K562 (cell line): ENCODE data around the gene MAP3K7CL.

Source experiments
- CHD2 ChIP-seq: IDR thresholded peaks from 2 replicates; pipeline ENCODE4 v1.6.1; 2011; ENCODE audit warnings: low read depth, low read length
- EZH2 ChIP-seq: IDR thresholded peaks from 2 replicates; pipeline ENCODE4 v1.6.1; 2012; ENCODE audit warnings: low read depth, mild to moderate bottlenecking, inconsistent platforms, low read length, borderline replicate concordance
- FOXA1 ChIP-seq: fragments of 450-650 bp; IDR thresholded peaks from 2 replicates; pipeline ENCODE4 v1.6.1; 2016; ENCODE audit warnings: mild to moderate bottlenecking, borderline replicate concordance
- MYNN ChIP-seq, 2 experiments: sonication (generic); formaldehyde crosslinking in 1 of 2; IDR thresholded peaks; 2 replicates each; pipeline versions ENCODE4 v1.5.0 to v1.6.1; 2016 to 2020; ENCODE audit warnings: antibody characterized with exemption in 1 of 2, missing genetic modification reagents in 1 of 2
- POLR2A ChIP-seq: fragments of 450-650 bp; conservative IDR thresholded peaks from 2 replicates; pipeline ENCODE4 v1.6.1; 2016
- SMARCA4 ChIP-seq: fragments of 450-650 bp; IDR thresholded peaks from 2 replicates; pipeline ENCODE4 v1.6.1; 2016
- TAF1 ChIP-seq: IDR thresholded peaks from 2 replicates; pipeline ENCODE4 v1.6.1; 2011; ENCODE audit warnings: mild to moderate bottlenecking, low read length, moderate library complexity; ENCODE audit not compliant: insufficient read depth, control insufficient read depth, severe bottlenecking; ENCODE audit errors: extremely low read depth
- TCF7L2 ChIP-seq: fragments of 150-350 bp; IDR thresholded peaks from 2 replicates; pipeline ENCODE4 v1.6.1; 2016; ENCODE audit warnings: low read depth, mild to moderate bottlenecking, low read length, moderate library complexity
- ZBTB11 ChIP-seq, 3 experiments: fragments of 200-800 bp in 1 of 3; fragments of 250-450 bp in 1 of 3; fragments of 450-650 bp in 1 of 3; sonication (Bioruptor Pico) in 1 of 3; sonication (Bioruptor generic) in 1 of 3; formaldehyde crosslinking in 1 of 3; IDR thresholded peaks; 2 replicates each; pipeline versions ENCODE4 v1.6.1 to v1.8.0; 2016 to 2022; ENCODE audit warnings: mild to moderate bottlenecking in 2 of 3, missing genetic modification characterization in 2 of 3, missing compliant biosample characterization in 1 of 3, moderate library complexity in 1 of 3
- ZNF263 ChIP-seq: sonication (generic); formaldehyde crosslinking; IDR thresholded peaks from 2 replicates; pipeline ENCODE4 v1.8.0; 2022; ENCODE audit warnings: mild to moderate bottlenecking, missing genetic modification reagents, borderline replicate concordance
- ZZZ3 ChIP-seq: fragments of 450-650 bp; IDR thresholded peaks from 2 replicates; pipeline ENCODE4 v1.6.1; 2016; ENCODE audit warnings: antibody characterized with exemption, mild to moderate bottlenecking, moderate library complexity
- TF ChIP-seq, protein P1 (sequence below): sonication (generic); formaldehyde crosslinking; IDR thresholded peaks from 2 replicates; pipeline ENCODE4 v1.8.0; 2022; ENCODE audit warnings: mild to moderate bottlenecking, missing genetic modification reagents

DNA sequence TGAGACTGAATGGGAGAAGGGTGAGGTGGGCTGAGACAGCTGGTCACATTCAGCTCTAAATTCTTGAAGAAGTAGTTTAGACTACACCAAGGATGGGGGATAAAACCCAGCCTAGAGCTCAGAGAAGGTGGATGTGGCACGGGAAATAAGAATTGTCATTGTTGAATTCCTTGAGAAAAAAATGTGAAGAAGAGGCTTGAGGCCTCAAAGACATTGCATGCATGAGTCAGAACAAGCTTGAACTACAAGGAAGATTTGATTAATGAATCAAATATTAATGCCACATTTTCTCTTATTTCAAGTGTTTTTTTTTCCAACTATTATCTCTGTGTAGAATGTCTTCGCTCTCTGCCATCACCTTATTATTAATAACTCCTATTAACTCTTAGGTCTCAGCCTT, 58.9 kb downstream of the MAP3K7CL start:
- TF ChIP-seq ZNF263 (no peak), TAF1 (no peak), SMARCA4 (no peak), POLR2A (no peak), ZBTB11 (CRISPR knock-in tag; IDR thresholded peaks at IDR 0.05) (no peak), FOXA1 (no peak), MYNN (IDR thresholded peaks at IDR 0.05) (no peak), MYNN (CRISPR knock-in tag; IDR thresholded peaks at IDR 0.05) (no peak), ZZZ3 (no peak), TCF7L2 (no peak), CHD2 (no peak), EZH2 (no peak)
- TF ChIP-seq, protein P1, sequence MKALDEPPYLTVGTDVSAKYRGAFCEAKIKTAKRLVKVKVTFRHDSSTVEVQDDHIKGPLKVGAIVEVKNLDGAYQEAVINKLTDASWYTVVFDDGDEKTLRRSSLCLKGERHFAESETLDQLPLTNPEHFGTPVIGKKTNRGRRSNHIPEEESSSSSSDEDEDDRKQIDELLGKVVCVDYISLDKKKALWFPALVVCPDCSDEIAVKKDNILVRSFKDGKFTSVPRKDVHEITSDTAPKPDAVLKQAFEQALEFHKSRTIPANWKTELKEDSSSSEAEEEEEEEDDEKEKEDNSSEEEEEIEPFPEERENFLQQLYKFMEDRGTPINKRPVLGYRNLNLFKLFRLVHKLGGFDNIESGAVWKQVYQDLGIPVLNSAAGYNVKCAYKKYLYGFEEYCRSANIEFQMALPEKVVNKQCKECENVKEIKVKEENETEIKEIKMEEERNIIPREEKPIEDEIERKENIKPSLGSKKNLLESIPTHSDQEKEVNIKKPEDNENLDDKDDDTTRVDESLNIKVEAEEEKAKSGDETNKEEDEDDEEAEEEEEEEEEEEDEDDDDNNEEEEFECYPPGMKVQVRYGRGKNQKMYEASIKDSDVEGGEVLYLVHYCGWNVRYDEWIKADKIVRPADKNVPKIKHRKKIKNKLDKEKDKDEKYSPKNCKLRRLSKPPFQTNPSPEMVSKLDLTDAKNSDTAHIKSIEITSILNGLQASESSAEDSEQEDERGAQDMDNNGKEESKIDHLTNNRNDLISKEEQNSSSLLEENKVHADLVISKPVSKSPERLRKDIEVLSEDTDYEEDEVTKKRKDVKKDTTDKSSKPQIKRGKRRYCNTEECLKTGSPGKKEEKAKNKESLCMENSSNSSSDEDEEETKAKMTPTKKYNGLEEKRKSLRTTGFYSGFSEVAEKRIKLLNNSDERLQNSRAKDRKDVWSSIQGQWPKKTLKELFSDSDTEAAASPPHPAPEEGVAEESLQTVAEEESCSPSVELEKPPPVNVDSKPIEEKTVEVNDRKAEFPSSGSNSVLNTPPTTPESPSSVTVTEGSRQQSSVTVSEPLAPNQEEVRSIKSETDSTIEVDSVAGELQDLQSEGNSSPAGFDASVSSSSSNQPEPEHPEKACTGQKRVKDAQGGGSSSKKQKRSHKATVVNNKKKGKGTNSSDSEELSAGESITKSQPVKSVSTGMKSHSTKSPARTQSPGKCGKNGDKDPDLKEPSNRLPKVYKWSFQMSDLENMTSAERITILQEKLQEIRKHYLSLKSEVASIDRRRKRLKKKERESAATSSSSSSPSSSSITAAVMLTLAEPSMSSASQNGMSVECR (CRISPR knock-in tag), result no peak
